Cardiac muscle cell (in vitro differentiated cells and primary cell): Measurements from ENCODE around the gene GPR153. TPM values are rescaled to one million over a fixed set of nuclear protein-coding genes. Genes with fewer than 3 reads are reported as not detected.
A peak's percentile ranks its signal among the peaks of the same experiment; 100 is the strongest.

Experiments used
- DNase-seq, 2 donors: peaks; one replicate each; pipeline versions ENCODE4 v3.0.0 to v3.0.0-alpha.2; 2010 to 2017; ENCODE audit warnings: low read depth in 1 of 2, low spot score in 1 of 2
- H3K27ac ChIP-seq: fragments of 200-600 bp; sonication (generic); 2 replicates; pipeline ENCODE4 v1.5.1; 2016
- H3K27me3 ChIP-seq: fragments of 200-600 bp; sonication (generic); 2 replicates; pipeline ENCODE4 v1.6.0; 2016; ENCODE audit warnings: control low read depth
- H3K36me3 ChIP-seq: fragments of 200-600 bp; sonication (generic); 2 replicates; pipeline ENCODE4 v1.5.1; 2016; ENCODE audit warnings: control low read depth
- H3K4me1 ChIP-seq: fragments of 200-600 bp; sonication (generic); 2 replicates; pipeline ENCODE4 v1.8.1; 2017; ENCODE audit warnings: low read depth, mild to moderate bottlenecking, mixed run types
- H3K4me3 ChIP-seq: fragments of 200-600 bp; sonication (generic); 2 replicates; pipeline ENCODE4 v1.5.1; 2016; ENCODE audit warnings: mild to moderate bottlenecking
- H3K9me3 ChIP-seq: fragments of 200-600 bp; sonication (generic); 2 replicates; pipeline ENCODE4 v1.5.1; 2017; ENCODE audit warnings: low read depth, mild to moderate bottlenecking, control low read depth
- polyA plus RNA-seq: library from polyadenylated mRNA; unstranded; fragments of >200 nt; fragmentation: Nextera tagmentation; extraction: Ambion mirVana; gene quantifications from 2 replicates; pipeline ENCODE4 v1.2.1, GENCODE V29; 2016
- total RNA-seq: library from RNA; depleted of rRNA; stranded (reverse); fragments of >200 nt; gene quantifications from 2 replicates; pipeline ENCODE4 v1.2.3, GENCODE V29; 2016
- TF ChIP-seq, protein P1 (sequence below): IDR thresholded peaks from 2 replicates; pipeline ENCODE4 v1.5.1; 2012; ENCODE audit warnings: low read depth, mild to moderate bottlenecking, low read length

The GPR153 gene
- total and polyA plus RNA-seq, 2 experiments from 2014 or later, result 21.0 to 32.7 TPM

DNA sequence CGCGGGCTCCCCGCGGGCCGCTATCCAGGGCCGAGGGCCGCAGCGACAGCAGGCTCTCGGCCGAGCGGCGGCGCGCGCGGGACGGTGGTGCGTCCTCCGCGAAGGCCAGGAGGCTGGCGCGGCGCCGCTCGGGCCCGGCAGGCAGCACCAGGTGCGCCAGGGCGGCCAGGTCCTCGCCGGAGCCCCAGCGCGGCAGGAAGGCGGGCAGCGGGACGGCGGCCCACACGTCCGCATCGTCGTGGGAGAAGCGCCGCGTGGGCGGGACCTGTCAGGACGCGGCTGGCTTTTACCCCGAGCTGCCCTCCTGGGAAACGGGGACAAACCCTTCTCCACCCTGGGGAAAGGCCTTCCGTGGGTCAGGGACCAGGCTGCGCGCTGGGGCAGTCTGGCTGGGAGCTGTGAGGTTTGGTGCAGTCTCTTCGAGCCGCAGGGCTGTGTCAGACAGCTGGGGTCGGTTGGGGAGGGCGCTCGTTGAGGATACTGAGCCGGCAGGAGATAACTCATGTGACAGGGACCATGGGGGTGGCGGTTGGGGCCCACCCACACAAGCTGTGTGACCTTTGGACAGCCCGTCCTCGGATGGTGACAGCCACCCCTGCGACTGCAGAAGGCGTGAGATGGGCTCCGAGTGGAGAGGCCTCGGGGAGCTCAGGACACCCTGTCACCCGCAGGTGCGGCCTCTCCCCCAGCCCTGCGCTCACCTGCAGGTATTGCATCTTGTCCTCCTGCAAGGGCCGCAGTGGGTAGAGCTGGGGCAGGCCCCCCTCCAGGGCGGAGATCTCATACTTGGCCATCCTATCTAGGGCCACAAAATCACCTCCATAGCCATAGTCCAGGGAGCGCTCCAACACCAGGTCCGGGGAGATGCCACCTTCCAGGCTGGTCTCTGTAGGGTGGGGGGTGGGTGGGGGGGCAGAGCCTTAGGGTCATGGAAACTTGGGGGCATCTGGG is 10.9 kb downstream of the GPR153 start:
- Histone ChIP-seq H3K4me3 (no peak overlapping the region), H3K27me3 (peaks cover 81% of the 10 kb centered on the region), H3K27ac (no peak overlapping the region), H3K9me3 (no peaks in the 10 kb centered on the region), H3K4me1 (peaks cover 8% of the 10 kb centered on the region), H3K36me3 (no peaks in the 10 kb centered on the region)
- TF ChIP-seq, protein P1, sequence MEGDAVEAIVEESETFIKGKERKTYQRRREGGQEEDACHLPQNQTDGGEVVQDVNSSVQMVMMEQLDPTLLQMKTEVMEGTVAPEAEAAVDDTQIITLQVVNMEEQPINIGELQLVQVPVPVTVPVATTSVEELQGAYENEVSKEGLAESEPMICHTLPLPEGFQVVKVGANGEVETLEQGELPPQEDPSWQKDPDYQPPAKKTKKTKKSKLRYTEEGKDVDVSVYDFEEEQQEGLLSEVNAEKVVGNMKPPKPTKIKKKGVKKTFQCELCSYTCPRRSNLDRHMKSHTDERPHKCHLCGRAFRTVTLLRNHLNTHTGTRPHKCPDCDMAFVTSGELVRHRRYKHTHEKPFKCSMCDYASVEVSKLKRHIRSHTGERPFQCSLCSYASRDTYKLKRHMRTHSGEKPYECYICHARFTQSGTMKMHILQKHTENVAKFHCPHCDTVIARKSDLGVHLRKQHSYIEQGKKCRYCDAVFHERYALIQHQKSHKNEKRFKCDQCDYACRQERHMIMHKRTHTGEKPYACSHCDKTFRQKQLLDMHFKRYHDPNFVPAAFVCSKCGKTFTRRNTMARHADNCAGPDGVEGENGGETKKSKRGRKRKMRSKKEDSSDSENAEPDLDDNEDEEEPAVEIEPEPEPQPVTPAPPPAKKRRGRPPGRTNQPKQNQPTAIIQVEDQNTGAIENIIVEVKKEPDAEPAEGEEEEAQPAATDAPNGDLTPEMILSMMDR, result no peak
- DNase-seq, result no peak

DNA sequence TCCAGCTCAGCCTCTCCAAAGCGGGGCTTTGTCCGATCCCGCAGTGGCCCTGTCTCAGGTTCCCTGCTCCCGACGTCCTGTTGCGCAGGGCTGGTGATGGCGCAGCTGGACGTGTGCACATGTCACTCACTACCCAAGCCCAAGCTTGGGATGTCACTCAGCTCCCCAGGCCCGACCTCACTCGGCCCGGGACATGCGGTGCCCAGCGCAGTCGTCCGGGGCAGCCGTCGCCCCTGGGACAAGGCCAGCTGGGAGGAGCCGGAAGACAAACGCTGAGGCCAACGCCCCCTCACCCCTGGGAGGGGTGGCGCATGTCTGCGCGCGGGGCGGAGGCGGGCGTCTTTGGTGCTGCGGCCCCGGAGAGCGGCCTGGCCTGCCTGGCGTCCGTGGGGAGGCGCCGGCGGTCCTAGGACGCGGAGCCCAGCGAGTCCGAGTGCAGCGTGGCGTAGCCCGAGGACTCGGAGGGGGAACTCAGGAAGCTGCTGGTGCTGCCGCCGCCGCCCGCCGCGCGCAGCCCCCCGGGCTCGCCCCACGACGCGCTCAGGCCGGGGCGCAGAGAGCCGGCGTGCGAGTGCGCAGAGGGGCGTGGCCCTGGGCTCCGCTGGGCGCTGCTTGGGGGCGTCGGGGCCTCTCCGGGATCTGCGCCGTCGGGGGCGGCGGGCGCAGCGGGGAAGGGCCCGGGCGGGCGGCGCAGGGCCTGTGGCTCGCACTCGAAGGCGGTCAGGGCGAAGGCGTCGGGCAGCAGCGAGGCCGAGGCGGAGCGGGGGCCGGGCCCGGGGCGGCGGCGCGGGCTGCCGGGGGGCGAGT is 11.8 kb downstream of the GPR153 start:
- peak; percentile 42 for DNase-seq

DNA sequence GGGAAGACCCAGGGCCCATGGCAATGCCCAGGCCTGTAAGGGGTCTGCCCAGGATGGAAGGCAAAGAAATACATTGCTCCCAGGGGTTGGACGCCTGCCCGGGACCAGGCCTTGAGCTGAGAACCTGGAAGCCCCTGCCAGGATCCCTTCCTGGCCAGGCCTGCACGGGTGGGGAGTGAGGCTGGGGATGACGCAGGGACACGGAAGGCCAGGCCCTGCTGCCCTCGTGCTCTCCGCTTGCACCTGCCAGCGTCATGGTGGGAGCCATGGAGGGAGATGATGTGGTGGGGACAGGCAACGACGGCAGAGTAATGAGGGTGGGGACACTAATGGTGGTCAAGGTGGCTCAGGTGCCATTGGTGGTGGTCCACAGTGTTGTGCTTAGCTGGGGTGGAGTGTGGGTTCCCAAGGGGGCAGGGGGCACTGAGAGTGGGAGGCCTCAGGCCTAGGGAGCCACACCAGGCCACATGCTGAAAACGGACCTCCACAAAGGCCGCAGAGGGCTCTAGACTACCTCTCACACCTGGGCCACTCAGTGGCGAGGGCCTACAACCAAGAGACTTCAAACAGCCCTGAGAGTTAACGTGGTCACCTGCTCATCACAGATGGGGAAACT is 12.6 kb downstream of the GPR153 start:
- Histone ChIP-seq H3K4me1 (peaks cover 8% of the 10 kb centered on the region), H3K36me3 (no peaks in the 10 kb centered on the region), H3K27me3 (peaks cover 99% of the 10 kb centered on the region), H3K4me3 (no peak overlapping the region), H3K27ac (no peak overlapping the region), H3K9me3 (no peaks in the 10 kb centered on the region)
- TF ChIP-seq, protein P1, result no peak
- DNase-seq, result no peak

More for the DNA sequence above, 11.8 kb downstream of the GPR153 start:
- H3K27ac ChIP-seq, result no peak overlapping the region
- TF ChIP-seq, protein P1, result no peak
- H3K27me3 ChIP-seq, result peaks cover 90% of the 10 kb centered on the region
- no peaks in the 10 kb centered on the region for H3K9me3 ChIP-seq
- H3K4me1 ChIP-seq, result peaks cover 8% of the 10 kb centered on the region
- H3K4me3 ChIP-seq, result no peak overlapping the region
- no peaks in the 10 kb centered on the region for H3K36me3 ChIP-seq

DNA sequence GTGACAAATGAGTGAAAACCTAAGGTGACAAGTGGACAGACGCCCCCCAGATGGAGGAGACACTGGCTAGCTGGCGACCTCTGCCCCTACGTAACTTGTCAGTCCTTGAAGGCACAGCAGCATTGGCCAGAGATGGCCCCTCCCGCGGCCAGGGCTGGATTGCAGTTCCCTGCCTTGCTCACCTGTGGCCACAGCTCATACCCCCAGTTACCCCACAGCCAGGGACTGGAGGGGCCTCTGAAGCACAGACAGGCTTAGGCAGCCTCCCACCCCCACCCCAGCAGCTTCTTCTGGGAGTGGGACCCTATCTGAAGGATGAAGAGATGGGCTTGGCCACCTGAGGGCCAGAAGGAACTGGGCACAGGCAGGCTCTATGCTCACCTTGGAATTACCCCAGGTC is 13.2 kb downstream of the GPR153 start:
- no peaks in the 10 kb centered on the region for H3K9me3 ChIP-seq
- H3K36me3 ChIP-seq, result no peaks in the 10 kb centered on the region
- H3K4me1 ChIP-seq, result peaks cover 8% of the 10 kb centered on the region
- H3K27ac ChIP-seq, result no peak overlapping the region
- H3K27me3 ChIP-seq, result peaks cover 100% of the 10 kb centered on the region
- TF ChIP-seq, protein P1, result no peak
- no peak for DNase-seq
- no peak overlapping the region for H3K4me3 ChIP-seq
